Stimulated activated CD8-positive, alpha-beta memory T cell treated with anti-CD3 and anti-CD28 coated beads, Interleukin-4, amount 100 ng/mL, for 4 hours (primary cell): ENCODE data around the gene DDX54.
"Not testable (repeated sequence)": the region's sequence is repeated elsewhere in the genome, so short reads cannot be mapped to it uniquely, and the experiment has no call there.

Experiments
- DNase-seq, 2 donors: peaks; one replicate each; pipeline ENCODE4 v3.0.0-alpha.2; 2020; ENCODE audit warnings: low read depth in 2 of 2, low spot score in 1 of 2

DDX54 gene

DNA sequence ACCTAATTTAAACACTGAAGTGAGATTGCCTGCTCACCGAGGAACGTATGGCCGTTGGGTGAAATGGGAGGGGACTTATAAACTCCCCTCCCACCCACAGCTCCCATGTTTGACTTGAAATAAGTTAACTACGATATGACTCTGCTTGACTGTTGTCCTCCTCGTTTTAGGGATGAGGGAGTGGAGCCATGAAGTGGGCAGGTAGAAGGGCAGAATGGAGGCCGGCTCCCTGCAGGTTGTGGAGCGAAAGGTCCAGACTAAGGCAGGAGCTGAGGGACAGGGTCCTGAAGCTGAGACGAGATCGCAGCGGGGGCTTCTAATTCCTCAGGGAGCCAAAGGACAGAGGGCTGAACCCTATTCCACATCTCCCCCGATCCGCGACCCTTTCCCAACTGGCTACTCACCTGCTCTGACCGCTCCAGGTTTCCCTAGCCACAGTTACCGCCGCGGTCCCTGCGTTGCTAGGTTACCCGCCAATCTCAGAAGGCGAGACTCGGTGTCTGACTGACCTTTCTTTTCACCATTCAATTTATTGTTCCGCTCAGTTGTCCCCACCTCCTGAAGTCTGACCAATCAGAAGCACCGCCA, 35.4 kb upstream of the DDX54 start:
- no peak for DNase-seq

DNA sequence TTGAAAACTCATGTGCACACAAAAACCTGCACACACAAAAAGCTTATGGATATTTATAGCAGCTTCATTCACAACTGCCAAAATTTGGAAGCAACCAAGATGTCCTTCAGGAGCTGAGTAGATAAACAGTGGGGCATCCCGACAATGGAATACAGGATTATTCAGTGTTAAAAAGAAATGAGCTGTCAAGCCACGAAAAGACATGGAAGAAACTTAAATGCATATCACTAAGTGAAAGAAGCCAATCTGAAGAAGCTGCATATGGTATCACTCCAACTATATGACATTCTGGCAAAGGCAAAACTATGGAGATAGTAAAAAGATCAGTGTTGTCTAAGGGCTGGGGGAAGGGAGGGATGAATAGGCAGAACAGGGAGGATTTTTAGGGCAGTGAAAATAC, 30.7 kb upstream of the DDX54 start:
- no peak for DNase-seq

DNA sequence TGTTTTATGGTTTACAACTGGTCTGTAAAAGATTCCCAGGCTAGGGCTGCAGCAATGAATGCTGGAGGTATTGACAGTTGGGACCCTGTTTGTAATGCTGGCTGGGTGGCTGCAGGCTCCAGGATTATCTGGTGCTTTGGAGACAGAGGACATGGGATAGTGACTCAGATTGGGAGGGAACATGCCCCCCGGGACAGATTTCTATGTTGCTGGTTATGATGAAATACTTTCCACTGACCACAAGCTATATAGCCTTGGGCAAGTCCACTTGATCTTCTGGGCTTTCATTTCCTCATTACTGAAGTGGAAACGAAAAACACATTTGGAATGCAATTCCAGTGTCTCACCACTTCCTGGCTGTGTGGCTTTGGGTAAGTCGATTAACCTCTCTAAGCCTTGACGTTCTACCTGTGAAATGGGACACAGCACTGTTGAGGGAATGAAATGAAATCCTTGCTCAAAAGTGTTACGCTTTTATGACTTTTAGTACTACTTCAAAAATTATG, 29.7 kb upstream of the DDX54 start:
- no peak for DNase-seq

DNA sequence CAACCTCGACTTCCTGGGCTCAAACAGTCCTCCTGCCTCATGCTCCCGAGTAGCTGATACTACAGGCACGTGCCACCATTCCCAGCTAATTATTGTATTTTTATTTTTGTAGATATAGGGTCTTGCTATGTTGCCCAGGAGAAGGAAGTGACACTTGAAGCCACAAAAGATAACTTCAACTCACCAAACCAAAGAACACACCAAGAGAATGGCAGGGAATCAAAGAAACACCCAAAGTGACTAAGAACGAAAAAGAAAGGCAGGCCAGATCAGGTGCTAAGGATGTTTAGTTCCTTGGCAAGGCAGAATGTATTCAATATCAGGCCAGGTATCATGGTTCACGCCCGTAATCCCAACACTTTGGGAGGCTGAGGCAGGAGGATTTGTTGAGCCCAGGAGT, 25.9 kb upstream of the DDX54 start:
- DNase-seq = no peak

DNA sequence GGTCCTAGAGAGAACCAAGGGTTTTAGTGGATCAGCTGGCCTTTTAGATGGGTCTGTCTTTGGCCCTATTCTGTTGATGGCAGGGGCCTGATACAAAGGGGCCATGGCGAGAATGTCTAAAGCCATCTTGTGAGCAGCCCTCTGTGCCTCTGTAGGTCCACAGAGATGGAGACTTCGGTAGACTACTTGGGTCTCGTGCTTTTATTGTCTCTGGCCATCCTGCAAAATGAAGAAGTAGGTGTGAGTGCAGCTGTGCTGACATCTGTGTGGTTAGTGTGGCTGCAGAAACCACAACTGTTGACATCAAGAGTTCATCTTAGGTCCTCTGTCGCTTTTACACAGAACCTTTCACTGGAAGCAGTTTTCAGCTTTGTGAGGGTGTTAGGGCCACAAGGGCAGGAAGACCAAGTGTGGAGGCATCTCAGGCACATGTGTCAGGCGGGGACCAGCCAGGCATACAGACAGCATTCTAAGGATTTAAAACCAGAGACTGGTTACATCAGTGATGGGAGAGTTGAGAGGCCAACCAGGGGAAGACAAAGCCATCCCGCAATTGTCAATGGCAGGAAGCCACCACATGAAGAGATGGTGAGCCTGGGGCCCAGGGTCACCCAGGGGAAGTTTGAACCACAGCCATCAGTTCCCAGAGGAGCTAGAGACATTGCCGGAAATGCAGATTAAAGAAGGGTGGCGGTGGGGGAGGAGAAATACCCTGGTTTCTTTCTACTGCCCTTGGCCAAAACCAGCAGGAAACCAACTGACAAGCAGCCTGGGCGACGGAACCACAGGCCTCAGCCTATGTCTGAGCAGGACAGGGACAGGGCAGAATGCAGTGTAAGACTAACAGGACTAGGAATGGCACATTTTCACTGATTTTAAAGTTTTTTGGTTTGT, 23.0 kb upstream of the DDX54 start:
- peak in 1 of 2 donors; percentile 21 for DNase-seq

DNA sequence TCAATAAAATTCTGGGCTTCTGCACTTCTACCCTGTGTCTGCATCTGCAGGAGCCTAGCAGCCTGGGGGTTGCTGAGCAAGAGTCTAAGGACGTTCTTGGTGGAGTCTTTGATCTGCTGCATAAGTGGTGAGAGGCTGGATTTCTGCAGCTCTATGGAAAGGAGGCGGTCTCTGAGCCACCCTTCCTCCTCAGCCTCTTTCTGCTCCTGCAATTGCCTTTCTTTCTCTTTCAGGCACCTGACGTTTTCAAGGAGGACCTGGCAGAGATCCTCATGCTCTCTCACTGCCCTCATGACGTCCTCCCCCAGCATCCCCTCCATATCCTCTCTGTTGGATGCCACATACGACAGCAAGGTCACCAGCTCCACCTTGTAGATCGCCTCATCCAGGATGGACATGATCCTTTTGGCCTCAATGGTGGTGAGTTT, 22.3 kb upstream of the DDX54 start:
- DNase-seq = no peak

DNA sequence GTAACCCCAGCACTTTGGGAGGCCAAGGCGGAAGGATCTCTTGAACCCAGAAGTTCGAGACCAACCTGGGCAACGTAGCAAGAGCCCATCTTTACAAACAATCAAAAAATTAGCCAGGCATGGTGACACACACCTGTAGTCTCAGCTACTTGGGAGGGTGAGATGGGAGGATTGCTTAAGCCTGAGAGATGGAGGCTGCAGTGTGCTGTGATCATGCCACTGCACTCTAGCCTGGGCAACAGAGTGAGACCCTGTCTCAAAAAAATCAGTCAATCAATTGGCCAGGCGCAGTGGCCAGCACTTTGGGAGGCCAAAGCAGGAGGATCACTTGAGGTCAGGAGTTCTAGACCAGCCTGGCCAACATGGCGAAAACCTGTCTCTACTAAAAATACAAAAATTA, 21.5 kb upstream of the DDX54 start:
- DNase-seq = not testable (repeated sequence)

DNA sequence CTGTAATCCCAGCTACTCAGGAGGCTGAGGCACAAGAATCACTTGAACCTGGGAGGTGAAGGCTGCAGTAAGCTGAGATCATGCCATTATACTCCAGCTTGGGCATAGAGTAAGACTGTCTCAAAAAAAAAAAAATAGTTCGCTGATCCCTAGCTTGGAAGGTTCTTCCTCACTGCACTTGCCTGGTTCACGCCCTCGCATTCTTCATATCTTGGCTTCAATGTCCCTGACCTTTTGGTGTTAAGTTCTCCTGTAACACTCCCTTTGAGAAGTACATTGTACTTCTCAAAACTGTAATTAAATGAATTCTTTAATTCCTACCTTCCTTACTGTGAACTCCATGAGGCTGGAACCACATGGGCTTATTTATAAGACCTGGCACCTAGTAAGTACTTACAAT, 19.5 kb upstream of the DDX54 start:
- no peak for DNase-seq

DNA sequence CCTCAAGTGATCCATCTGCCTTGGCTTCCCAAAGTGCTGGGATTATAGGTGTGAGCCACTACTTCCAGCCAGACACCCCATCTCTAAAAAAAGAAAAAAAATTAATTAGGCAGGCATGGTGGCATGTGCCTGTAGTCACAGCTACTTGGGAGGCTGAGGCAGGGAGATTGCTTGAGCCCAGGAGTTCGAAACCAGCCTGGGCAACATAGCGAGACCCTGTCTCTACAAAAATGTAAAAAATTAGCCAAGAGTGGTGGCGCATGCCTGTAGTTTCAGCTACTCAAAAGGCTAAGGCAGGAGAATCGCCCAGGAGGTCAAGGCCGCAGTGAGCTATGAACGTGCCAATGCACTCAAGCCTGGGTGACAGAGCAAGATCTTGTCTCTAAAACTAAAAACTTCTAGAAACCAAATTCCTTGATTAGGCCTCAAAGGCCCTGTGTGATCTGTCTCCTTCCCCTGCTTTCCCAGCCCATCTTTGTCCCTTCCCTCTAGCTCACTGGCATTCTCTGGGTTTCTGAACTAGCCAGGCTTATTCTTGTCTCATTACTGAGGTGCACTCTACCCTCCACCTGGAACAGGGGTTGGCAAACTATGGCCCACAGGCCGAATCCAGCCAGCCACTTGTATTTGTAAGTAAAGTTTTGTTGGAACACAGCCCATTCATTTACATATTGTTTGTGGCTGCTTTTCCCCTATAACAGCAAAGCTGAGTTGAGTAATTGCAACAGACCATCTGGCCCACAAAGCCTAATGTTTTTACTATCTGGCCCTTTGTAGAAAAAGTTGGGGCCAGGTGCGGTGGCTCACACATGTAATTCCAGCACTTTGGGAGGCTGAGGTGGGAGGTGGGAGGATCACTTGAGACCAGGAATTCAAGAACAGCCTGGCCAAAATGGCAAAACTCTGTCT, 18.8 kb upstream of the DDX54 start:
- no peak for DNase-seq

DNA sequence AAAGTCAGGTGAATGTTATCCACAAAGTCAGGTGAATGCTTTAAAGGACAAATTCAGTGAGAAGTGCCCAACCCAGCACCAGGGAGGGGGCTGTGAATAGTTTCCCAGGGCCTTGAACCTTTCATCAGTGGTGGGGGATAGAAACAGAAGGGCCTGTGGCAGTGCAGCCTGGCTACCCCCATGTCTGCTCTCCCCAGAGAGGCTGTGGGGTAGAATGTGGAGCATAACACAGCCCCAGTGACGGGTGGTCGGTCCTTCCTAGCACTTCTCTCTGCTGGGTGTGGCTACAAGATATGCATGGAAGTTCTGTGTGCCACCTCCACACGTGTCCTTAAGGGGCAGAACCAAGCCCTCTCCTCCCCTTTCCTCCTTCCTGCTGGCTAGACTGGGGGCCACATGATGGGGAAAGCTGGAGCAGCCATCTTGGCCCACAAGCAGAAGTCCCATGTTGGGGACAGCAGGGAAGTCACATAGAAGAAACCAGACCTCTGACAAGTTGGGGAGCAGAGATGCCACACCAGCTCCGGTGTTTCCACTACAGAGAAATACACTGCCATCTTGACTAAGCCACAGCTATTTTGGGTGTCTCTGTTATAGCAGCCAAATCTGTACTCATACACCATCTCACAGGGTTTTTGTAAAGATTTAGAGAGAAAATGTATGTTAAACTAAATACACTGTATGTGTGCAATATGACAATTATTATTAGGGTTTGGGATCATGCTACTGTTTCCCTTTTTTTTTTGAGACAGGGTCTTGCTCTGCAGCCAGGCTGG, 17.2 kb upstream of the DDX54 start:
- no peak for DNase-seq

DNA sequence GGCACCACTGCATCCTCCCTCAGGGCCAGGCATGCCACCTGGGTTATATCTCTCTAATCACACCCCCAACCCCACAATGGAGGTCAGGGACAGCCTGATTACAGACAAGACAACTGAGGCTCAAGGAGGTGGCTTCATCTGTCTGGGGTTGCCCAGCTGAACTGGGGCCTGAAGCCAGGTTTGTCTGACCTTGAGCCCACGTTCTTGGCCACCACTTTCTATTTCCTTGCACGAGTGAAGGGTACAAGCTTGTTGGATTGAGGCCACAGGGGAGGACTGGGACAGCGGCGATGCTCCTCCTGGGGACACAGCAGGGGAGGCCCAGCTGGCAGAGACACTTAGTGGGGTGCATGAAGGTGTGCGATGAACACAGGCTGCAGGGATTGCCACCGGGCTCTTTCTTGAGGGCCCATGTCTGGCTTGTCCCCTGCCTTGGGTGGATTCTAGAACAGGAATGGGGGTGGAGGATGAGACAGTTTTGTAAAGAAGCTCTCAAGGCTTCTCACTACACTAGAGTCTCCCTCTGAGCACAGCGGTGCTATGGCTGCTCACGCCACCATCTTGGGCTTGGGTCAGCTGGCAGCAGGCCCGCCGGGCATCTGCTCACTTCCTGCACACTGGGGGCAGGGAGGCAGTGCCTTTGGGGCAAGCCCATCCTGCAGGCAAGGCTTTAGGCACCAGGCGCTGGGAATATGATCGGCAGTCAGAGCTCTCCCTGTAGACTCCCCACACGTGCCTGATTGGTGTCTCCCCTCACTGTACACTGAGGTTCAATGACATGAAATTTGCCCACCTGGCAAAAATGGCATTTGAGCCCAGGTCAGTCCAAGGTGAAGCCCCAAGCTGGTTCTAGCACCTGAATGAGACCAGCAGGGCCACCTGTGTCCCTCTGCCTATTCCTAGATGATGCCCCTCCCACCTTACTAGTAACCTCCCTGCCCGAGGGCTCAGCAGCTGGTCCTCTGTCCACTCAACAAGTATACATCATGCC, 16.2 kb upstream of the DDX54 start:
- no peak for DNase-seq

DNA sequence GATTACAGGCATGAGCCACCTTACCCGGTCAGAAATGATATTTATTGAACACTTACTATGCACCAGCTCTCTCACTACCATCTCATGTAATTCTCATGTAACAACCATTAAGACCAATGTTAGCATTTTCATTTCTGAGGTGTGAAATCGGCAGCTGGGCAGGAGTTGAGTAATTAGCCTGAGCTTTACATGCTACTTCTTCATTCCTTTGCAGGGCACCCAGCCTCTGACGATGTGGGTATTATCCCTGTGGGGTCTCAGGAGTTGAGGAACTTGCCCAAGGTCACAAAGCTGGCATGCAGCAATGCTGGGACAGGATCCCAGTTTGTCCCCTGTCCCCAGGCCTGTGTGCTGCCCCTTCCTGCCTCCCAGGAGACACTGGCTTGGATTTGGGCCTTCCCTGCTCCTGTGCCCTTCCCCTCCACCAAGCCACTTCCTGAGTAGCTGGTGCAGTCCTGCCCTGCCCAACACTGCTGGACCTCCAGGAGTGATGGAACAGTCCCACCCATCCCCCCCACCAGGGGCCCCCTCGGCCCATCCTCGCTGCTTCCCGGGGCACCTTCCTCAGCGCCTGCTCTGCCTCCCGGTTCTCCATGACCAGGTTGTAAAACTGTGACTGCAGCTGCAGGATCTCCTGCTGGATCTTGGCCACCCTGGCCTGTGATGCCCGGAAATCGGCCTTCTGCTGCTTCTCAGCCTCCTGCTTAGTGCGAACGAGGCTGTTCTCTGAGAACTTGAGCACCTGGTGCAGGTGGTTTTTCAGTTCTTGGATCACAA, 14.9 kb upstream of the DDX54 start:
- DNase-seq = no peak

DNA sequence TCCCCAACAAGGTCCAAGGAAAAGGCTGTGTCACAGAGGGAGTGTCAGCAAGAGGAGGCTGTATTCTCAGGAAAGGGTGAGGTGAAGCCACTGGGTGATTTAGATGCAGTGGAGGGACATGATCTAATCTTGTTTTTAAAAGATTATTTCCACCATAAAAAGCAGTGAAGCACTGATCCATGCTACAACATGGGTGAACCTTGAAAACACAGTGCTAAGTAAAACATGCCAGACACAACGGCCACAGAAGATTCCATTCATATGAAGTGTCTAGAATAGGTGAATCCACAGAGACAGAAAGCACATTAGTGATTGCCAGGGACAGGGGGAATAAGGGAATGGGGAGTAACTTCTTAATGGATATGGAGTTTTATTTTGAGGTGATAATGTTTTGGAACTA, 13.0 kb upstream of the DDX54 start:
- DNase-seq = no peak

DNA sequence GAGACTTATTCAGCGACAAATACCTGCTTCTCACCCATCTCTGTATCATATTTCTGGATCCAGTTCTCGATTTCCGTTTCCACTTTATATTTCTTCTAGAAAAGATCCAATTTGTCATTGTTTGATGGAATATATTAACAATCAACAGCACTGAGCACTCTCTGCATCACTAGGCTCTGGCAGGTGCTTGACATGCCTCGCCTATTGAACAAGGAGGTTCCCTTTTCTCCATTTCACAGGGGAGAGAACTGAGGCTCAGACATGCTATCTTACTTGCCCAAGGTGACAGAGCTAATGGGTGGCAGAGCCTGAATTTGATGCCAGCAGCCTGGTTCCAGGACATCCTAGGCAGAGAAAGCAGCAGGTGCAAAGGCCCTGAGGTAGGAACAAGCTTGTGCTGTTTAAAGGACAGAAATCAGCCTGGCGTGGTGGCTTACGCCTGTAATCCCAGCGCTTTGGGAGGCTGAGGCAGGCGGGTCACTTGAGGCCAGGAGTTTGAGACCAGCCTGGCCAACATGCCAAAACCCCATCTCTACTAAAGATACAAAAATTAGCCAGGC, 12.3 kb upstream of the DDX54 start:
- DNase-seq = no peak

DNA sequence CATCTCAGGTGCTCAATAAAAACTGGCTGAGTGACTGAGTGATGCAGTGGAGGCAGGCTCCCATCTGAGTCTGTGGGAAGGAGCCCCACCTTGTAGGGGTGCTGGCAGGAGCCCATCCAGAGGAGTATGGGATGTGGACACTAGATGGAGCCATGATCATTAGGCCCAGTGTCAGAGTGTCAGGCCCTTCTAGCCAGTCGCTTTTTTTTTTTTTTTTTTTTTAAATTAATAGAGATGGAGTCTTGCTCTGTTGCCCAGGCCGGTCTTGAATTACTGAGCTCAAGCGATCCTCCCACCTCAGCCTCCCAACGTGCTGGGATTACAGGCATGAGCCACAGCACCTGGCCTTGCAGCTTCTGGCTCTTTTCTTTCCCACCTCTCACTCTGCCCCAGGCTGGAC, 11.7 kb upstream of the DDX54 start:
- DNase-seq = peak; percentile 14 to 22

DNA sequence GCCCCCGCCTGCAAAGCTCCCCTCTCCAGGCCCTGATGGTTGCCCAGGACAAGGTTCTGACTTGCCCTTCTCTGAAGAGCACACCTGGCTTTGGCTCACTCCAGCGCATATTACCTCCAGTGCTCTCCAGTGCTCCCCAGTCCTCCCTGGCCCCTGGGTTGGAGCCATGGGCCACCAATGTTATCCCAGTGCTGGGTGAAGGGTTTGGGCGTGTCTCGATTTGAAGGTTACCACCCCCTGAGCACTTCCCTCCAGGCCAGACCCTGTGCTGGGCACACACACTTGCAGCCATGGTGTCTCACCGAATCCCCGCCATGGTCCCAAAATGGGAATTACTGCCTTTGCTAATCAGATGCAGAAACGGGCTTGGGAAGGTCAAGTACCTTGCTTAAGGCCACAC, 11.3 kb upstream of the DDX54 start:
- DNase-seq = no peak

DNA sequence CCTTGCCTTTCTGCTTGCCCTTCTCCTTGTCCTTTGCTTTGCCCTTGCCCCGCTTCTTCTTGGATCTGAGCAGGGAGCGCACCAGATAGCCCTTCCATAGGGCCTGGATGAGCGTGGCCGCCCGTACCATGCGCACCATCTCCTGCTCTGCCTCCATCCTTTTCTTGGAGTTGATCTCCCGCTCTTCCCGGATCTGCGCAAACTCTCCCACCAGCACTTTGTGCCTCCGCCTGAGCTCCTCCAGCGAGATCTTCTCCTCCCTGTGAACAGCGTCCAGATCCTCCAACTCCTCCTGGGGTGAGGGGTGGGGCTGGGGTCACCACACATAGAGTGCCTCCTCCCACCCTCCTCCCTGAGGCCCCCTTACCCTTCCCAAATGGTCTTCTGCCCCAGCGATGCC, 10.3 kb upstream of the DDX54 start:
- no peak for DNase-seq

DNA sequence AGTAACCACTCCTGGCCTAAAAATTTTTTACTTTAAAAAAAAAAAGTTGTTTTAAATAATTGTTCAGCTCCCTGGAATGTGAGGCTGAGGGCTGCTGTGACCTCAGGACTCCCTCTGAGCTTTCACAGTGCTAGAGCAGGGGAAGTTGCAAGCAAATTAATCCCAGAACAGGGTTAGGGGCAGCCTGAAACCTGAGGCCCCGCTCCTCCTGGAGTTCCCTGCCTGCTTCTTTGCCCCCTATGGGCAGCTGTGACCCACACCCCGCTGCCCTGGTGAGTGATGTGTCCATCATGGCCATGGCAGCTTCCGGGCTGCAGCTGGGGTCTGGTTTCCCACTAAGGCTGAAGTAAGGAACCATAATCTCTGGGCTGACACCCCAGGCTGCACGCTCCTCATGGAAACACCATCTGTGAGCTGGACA, 9.7 kb upstream of the DDX54 start:
- no peak for DNase-seq
